HG03045 (cell line): Measurements from ENCODE around the gene LZTS2.
"Not testable (repeated sequence)": the region's sequence is repeated elsewhere in the genome, so short reads cannot be mapped to it uniquely, and the experiment has no call there.

ENCODE experiments used
- ATAC-seq: cut with Tn5 transposase; IDR thresholded peaks from one replicate; pipeline ENCODE4 v1.9.1; 2021; ENCODE audit warnings: mild to moderate bottlenecking, moderate library complexity; ENCODE audit not compliant: unreplicated experiment

The LZTS2 gene, protein sequence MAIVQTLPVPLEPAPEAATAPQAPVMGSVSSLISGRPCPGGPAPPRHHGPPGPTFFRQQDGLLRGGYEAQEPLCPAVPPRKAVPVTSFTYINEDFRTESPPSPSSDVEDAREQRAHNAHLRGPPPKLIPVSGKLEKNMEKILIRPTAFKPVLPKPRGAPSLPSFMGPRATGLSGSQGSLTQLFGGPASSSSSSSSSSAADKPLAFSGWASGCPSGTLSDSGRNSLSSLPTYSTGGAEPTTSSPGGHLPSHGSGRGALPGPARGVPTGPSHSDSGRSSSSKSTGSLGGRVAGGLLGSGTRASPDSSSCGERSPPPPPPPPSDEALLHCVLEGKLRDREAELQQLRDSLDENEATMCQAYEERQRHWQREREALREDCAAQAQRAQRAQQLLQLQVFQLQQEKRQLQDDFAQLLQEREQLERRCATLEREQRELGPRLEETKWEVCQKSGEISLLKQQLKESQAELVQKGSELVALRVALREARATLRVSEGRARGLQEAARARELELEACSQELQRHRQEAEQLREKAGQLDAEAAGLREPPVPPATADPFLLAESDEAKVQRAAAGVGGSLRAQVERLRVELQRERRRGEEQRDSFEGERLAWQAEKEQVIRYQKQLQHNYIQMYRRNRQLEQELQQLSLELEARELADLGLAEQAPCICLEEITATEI

DNA sequence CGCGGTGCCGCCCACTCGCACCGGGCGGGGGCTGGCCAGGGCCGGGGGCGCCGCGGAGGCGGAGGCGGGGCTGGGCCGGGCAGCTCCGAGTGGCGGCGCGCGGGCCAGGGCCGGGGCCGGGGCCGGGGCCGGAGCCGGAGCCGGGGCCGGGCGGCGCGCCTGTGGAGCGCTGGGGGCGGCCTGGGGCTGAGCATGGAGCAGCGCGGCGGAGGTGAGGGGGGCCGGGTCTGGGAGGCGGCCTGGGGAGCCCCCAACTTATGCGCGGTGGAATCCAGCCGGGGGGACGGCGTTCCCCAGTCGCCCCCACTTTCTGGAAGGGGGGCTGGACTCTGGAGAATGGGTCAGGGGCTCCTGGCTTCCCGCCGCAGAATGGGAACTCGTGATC lies at the start of gene LZTS2:
TSS of gene LZTS2 (plus strand) at position 67 of the 385 bp plus-strand sequence. CDS start 2,731 bp downstream, outside the sequence.
- no peak for ATAC-seq

DNA sequence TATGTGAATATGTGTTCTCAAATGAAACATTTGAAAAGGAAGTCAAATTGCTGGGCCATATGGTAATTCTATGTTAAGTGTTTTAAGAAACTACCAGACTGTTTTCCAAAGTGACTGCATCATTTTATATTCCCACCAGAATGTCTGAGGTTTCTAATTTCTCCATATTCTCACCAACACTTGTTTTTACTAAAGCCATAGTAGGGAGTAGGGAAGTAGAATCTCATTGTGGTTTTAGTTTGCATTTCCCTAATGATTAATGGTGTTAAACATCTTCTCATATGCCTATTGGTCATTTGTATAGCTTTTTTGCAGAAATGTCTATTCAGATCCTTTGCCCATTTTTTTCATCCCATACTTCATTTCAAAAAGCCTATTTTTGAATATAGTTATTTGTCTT lies 39.4 kb upstream of the LZTS2 start:
- ATAC-seq: no peak

DNA sequence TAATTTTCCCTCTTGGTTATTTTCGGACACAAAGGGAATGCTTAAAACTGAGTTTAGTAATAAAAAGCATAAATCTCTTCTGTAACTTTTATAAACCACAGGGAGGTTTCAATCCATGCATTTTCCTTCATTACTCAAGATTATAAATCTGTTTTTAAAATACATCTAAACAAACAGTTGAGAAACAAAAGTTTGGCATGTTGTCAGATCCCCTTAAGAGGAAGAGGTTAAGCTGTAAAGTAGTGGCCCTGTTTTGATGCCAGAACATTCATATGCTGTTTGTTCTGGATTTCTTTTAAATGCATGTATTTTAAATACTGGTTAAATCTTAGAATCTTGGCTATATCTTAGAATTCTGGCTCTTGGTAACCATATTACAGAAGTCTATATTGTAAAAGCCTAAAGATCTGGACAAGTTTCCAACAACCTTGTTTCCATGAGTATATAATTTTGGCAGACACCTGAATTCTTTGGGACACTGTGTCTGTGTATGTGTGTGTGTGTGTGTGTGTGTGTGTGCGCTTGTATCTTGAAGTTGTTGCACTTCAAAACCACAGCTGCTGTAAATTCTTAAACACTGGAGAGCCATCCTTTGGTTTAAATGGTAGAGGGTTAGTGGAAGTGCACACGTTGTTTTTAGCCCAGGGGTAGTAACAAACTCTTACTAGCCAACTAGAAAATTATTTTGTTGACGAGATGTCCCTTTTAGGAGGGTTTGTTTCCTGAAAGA lies 37.1 kb upstream of the LZTS2 start:
- ATAC-seq: no peak

DNA sequence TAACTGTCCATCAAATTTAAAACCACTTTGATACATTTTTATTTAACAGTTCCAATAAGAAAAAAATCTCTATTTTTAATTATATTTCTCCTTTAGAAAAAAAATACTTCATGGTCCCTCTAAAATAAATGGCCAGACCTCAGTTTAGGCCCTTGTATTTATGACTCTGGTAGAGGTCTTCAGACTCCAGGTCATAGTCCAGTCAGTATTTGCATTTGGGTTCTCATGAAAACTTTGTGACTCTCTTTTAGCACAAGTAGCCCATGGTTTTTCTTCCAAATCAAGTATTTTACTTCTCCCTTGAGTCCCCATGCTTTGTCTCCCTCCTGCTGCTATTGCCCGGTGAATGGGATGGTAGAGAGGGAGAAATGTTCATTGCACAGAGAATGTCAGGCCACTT lies 35.8 kb upstream of the LZTS2 start:
- no peak for ATAC-seq

DNA sequence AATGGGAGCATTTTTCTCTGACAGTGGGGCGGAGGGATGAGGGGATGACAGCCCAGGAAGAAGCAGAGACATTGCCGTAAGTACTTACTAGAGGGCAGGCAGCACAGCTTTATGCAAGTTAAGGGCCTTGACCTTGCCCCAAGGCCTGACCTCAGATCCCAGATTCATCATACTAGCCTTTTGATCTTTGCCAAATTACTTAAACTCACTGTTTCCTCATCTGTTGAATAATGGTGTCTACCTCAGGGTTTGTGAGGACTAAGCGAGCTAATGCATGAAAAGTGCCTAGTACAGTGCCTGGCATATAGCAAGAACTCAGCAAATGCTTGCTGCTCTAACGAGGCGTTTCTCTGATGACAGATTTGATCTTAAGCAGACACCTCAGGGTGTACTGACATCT lies 33.8 kb upstream of the LZTS2 start:
- ATAC-seq: no peak

DNA sequence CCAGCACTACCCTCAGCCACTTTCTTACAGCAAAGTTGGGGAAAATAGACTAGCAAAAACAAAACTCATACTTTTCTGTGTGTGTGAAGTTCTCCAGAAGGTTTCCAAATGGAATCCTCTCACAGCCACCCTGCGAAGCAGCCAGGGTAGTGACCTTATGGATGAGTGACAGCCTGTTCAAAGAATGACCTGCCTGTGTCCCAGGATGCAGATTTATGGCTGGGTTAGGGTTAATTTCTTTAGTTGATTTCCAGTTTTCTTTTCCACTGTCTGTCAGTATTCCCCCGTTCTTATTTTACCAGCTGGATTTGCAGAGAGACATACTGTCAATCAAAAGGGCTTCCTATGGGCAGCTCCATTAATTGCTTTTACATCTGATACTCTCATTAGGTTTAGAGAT lies 32.7 kb upstream of the LZTS2 start:
- no peak for ATAC-seq

DNA sequence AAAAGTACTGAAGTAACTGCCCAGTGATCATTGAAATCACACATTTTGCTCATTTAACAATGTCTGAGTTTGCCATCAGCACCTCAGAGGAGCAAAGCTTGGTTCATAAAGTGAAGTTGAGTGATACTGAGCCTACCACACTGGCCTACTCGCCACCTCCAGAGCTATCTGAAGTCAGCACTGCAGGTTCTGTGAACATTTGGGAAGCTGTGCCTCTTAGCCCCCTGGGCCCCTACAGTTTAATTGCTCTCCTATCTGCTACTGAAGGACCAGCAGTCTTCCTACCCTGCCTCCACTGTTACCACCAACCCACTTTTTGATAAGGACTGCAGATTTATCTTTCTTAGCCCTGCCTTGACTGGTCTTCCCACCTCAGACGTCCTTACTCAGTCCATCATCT lies 32.3 kb upstream of the LZTS2 start:
- no peak for ATAC-seq

DNA sequence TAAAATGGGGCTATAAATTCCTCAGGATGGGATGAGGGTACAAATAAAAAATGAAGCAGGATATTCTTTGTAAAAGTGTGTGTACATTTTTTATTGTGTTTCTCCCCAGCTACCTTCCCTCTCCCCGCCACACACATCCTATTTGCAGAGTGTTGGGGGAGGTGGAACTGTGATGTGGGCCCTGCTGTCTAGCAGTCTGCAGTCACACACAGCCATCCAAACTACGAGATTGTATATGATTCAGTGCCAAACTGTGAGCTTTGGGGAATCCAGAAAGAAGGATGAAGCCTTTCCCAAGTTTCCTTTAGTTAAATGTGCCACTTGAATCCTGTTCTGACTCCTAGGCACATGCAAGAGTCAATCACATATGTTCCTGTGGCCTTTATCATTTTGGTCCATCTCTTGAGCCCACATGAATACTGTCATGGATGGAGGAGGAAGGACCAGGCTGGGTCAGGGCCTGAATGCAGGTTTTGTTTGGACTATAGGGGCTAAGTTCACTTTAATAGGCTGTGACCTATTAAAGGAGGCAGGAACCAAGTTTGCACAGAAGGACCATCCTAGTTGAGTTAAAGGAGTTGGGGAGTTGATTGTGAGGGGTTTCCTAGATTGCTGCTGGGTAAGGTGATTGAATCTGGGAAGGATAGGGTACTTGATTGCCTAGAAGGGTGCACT lies 31.4 kb upstream of the LZTS2 start:
- no peak for ATAC-seq

DNA sequence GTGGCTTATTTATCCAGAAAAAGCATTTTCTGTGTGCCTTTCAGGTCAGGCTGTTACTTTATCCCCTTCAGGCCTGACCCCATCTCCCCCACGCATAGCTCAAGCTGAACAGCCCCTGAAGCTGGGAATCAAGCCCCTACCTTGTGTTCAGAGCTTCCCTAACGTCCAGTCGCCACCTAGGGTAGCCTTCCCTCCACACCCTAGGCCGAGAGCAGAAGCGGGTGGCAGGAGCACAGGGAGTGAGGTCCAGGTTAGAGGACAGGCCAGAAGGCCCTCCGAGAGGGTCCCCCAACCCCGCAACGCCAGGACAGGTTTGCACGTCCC lies 30.8 kb upstream of the LZTS2 start:
- ATAC-seq: no peak

DNA sequence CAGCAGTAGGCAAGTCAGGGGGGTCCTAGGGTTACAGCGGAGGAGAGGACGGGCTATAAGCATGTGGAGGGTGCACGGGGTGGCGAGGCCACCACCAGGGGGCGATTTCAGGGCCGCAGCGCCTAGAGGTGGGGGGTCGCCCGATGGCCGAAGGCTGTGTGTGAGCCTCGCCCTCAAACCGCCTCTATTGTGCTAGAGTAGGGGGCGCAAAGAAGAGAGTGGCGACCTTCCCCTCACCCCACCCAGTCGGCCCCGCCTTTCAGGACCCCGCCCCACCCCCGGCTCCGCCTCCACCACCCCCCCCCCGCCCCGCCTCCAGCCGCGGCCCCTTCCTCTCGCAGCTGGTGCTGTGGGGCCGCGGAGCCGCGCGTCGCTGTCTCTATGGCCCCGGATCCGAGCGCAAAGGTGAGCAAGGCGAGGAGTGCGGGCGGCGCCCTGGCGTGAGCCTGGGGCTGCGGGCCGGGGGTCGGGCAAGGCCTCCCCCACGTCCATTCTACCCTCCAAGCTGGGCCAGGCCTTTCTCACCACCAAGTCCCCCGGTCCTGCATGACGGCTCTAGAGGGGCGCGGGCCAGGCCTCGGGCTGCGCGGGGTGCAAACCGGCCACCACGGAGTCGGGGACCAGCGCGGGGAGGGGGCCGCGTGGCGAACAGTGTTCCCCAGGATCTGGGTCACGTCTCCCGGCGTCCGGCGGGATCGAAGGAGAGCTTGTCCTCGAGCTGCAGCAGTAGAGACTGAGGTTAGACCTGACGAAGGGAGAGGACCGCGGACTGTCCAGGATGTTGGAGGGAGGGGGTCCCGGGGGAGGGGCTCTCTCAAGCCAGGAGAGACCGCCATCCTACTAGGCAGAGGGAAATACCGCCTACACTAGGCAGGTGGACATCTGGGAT lies 30.2 kb upstream of the LZTS2 start, which contains the start of gene SEMA4G:
TSS of gene SEMA4G (plus strand) at position 318 of the 889 bp plus-strand sequence. CDS start 3,409 bp downstream, outside the sequence.
- no peak for ATAC-seq

DNA sequence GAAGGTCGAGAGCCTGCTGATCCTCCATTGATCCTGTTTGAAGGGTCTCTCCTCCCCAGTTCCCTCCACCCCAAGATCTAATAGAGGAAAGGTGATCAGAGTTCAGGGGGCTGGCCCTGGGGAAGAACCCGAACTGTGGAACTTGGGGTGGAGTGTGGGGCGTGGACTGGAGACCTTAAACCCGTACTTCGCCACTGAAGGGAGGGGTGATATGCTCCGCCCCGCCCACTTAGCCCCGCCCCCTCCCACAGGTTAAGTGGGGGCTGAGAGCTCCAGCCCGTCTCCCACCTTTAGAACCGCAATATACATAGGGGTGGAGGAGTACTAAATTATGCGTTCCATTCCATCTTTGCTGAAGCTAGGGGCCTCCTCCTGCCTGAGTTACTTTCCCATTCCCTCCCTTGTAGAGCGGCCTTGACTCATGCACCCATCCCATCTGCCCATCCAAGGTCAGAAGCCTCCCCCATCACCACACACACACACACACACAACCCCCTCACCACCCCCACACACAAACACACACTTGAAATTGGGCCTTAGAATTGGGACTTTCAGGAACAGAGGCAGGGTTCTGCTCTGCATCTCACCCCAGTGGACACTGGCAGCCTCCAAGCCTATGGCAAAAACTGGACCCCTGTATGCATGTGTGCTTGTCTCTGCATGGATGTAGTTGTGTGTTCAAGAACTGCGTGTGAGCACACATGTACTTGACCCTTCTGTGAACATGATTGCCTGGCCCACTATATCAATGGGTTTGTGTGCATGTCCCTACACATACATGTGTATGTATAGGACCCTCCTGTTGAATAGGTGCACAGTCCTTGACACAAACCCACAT lies 29.3 kb upstream of the LZTS2 start:
- ATAC-seq: no peak

DNA sequence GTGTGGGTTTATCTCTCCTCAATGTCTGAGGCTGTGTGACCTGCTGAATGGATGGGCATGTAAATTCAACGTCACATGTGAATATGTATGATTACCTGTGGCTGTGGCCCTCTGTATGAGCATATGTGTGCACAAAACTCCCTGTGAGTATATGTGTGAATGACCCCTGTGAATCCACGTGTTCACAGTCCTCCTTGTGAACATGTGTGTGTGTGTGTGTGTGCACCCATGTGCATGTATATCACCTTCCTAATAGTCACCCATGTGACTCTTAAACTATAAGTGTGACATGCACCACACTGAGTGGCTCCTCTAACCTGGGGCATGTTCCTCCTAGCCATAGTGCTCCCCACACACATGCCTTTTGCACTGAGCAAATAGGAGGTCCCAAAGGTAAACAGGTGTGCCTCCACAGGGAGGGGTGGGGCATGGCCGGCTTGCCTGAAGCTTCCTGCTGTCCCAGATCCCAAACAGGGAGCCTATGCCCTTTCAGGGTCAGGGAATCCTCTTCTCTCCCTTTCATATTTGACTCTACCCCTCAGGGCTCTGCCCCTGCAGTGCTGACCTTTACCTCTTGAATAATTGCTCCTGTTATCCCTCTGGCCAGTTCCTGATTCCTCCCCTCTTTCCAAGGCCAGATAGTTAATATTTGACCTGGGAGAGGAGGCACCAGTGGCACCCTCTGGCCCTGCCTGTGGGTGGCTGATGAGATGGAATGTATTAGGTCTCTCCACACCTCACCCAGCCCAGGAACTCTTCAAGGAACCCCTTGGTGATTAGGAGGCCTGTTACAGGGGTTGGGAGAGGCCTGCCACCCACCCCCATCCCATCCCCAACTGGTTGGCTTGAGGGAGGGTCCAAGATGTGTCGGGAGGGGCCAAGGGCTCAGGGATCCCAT lies 28.4 kb upstream of the LZTS2 start:
- ATAC-seq: no peak

DNA sequence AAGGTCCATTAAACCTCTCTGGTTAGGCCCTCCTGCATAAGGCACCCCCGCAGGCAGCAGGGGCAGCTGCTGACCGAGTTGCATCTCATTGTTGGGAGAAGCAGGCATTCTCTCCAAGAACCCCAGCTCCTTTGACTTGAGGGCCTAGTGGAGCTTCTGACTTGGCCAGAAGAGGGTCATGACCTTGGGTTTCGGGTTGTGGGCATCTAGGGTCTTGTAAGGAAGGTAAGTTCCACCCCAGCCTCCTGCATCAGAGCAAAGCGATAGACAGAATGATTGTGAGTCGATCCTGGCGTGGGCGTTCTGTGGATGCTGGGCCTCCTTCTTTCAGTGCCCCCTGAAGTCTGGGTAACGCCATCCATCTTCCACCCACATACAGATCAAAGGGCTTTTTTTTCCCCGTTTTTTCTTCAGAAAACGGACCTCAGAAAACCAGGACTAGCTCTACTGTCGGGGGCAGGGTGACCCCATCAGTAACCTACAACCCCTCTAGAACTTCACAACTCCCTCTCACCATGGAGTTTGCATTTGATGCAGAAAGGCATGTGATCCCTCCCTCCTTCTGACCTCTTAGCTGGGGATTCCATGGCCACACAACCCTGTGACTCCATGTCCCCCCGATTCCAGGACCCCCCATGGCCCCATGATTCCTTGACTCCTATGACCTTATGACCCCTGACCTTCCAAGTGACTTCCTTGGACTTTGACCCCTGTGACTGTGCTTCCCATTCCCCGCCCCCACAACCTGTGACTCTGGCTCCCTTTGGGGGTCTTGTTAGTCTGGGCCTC lies 27.3 kb upstream of the LZTS2 start:
- no peak for ATAC-seq

DNA sequence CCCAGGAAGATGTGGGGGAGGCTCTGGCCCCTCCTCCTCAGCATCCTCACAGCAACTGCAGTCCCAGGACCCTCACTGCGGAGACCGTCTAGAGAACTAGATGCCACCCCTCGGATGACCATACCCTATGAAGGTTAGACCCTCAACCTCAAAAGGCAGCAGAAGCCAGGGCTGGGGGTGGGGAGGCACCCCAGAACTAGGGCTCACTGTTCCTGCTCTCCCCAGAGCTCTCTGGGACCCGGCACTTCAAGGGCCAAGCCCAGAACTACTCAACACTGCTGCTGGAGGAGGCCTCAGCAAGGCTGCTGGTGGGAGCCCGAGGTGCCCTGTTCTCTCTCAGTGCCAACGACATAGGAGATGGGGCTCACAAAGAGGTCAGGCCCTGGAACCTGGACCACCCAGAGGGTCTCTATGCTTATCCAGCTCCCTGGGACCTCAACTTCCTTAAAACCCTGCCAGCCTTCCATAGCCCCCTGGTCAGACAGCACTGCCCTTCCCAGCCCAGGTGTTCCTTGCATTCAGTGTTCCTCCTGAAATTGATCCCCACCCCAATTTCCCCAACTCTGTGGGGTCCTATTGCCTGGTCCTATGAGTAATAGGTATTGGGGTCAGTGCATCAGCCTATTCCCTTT lies 26.6 kb upstream of the LZTS2 start:
- no peak for ATAC-seq

DNA sequence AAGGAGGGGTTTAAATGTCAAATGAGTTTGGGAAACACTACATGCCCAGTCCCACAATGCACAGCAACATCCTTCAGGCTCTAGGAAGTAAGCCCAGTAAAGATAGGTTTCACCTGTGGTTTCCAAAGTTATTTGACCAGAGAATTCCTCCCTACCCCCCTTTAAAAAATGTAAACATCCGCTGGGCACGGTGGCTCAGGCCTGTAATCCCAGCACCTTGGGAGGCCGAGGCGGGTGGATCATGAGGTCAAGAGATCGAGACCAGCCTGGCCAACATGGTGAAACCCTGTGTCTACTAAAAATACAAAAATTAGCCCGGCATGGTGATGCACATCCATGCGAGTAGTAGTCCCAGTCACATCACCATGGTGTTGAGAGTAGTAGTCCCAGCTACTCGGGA lies 24.2 kb upstream of the LZTS2 start:
- ATAC-seq: not testable (repeated sequence)

DNA sequence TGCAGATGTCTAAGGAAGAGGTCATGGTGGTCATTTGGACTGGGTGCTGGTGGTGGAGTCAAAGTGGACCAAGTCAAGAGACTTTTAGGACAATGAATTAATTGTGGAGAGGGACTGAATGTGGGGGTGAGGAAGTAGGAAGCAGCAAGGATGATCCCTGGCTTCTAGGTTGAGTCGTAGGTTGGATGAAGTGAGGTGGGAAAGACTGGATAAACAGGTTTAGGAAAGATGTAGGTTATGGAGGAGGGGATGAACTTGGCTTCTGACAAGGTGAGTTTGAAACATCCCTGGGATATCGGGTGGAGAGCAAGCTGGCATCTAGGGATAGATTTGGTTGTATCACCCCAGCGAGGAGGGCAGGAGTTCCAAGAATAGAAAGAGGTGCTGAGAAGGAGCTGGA lies 22.7 kb upstream of the LZTS2 start:
- ATAC-seq: no peak

DNA sequence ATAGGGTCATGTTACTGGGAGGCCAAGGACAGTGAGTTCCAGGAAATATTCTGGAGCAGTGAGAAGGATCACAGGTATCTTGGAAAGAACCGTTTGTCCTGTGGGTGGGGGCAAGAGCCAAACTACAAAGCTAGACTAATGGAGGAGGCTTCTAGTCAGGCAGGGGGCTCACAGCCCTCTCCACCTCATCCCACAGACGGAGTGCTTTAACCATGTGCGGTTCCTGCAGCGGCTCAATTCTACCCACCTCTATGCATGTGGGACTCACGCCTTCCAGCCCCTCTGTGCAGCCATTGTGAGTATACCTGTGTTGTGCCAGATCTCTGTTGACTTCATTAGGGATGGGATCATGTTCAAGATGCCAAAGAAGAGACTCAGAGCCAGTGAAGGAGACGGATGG lies 22.2 kb upstream of the LZTS2 start:
- ATAC-seq: no peak
